IMR-90 (cell line): ENCODE measurements around the gene HOXA3. TPM values are rescaled to one million over a fixed set of nuclear protein-coding genes. Genes with fewer than 3 reads are reported as not detected.

Experiments
- ATAC-seq: fragments of 200-7000 bp; cut with Tn5 transposase; 2 replicates; pipeline ENCODE4 v1.9.1; 2020; ENCODE audit warnings: low read depth, mild to moderate bottlenecking, moderate library complexity
- BruUV-seq: library from RNA; stranded (reverse); fragments of 400-500 nt; replicated peaks from 2 replicates; lab custom pipeline; 2021; lab: Mats Ljungman, UMichigan
- CTCF ChIA-PET: fragments of 300-600 bp; formaldehyde crosslinking; extraction: SDS; loops from one replicate; lab custom pipeline; 2021; ENCODE audit warnings: antibody characterized with exemption; lab: Yijun Ruan, JAX
- POLR2A ChIA-PET: fragments of 300-600 bp; sonication (Branson Sonifier 250); formaldehyde crosslinking; loops from one replicate; lab custom pipeline; 2022; ENCODE audit warnings: antibody characterized with exemption; ENCODE audit not compliant: unreplicated experiment; lab: Charles Lee
- DNase-seq: peaks from one replicate; pipeline ENCODE4 v3.0.0; 2013
- H2AFZ ChIP-seq: replicated peaks from 2 replicates; pipeline ENCODE3; 2013; ENCODE audit warnings: low read length, mild to moderate bottlenecking; ENCODE audit not compliant: poor library complexity
- H2AK5ac ChIP-seq: 2 replicates; pipeline ENCODE4 v1.6.1; 2013; ENCODE audit warnings: low read depth, low read length, inconsistent platforms
- H2AK9ac ChIP-seq: replicated peaks from 2 replicates; pipeline ENCODE3; 2013; ENCODE audit warnings: mild to moderate bottlenecking, low read depth, low read length, moderate library complexity; ENCODE audit not compliant: poor library complexity
- H2BK120ac ChIP-seq: 2 replicates; pipeline ENCODE4 v1.6.1; 2013; ENCODE audit warnings: low read depth, low read length, inconsistent platforms
- H2BK15ac ChIP-seq: 3 replicates; pipeline ENCODE4 v1.6.1; 2013; ENCODE audit warnings: low read depth, low read length, inconsistent platforms
- H2BK20ac ChIP-seq: 2 replicates; pipeline ENCODE4 v1.6.1; 2013; ENCODE audit warnings: low read depth, mild to moderate bottlenecking, inconsistent platforms, low read length, moderate library complexity
- H2BK5ac ChIP-seq: 2 replicates; pipeline ENCODE4 v1.6.1; 2013; ENCODE audit warnings: mild to moderate bottlenecking, low read depth, low read length, inconsistent platforms; ENCODE audit not compliant: poor library complexity, severe bottlenecking
- H3K14ac ChIP-seq: replicated peaks from 2 replicates; pipeline ENCODE4 v1.6.1; 2013; ENCODE audit warnings: low read depth, low read length, inconsistent platforms
- H3K18ac ChIP-seq: 2 replicates; pipeline ENCODE4 v1.6.1; 2013; ENCODE audit warnings: low read depth, low read length, control low read depth
- H3K23ac ChIP-seq: 2 replicates; pipeline ENCODE4 v1.6.1; 2013; ENCODE audit warnings: low read depth, low read length, inconsistent platforms
- H3K27ac ChIP-seq: 2 replicates; pipeline ENCODE4 v1.5.1; 2013; ENCODE audit warnings: mild to moderate bottlenecking, control low read depth, low read length; ENCODE audit not compliant: insufficient read depth
- H3K27me3 ChIP-seq: 2 replicates; pipeline ENCODE4 v1.6.1; 2013; ENCODE audit warnings: low read length; ENCODE audit not compliant: control insufficient read depth, insufficient read depth
- H3K36me3 ChIP-seq: 2 replicates; pipeline ENCODE4 v1.6.1; 2013; ENCODE audit warnings: low read length, mixed read lengths; ENCODE audit not compliant: control insufficient read depth, insufficient read depth
- H3K4ac ChIP-seq: 2 replicates; pipeline ENCODE4 v1.6.1; 2013; ENCODE audit warnings: low read depth, low read length, inconsistent platforms
- H3K4me1 ChIP-seq: 2 replicates; pipeline ENCODE4 v1.6.1; 2013; ENCODE audit warnings: low read length, mixed read lengths; ENCODE audit not compliant: control insufficient read depth, insufficient read depth
- H3K4me2 ChIP-seq: 2 replicates; pipeline ENCODE4 v1.6.1; 2013; ENCODE audit warnings: low read depth, mild to moderate bottlenecking, control low read depth, low read length, moderate library complexity
- H3K4me3 ChIP-seq: 2 replicates; pipeline ENCODE4 v1.5.1; 2013; ENCODE audit warnings: low read depth, mild to moderate bottlenecking, control low read depth, low read length, moderate library complexity; ENCODE audit not compliant: insufficient read depth
- H3K56ac ChIP-seq: 2 replicates; pipeline ENCODE4 v1.6.1; 2013; ENCODE audit warnings: low read length, inconsistent platforms; ENCODE audit not compliant: insufficient read depth; ENCODE audit errors: extremely low read depth
- H3K79me1 ChIP-seq, 2 experiments: 2 replicates each; pipeline ENCODE4 v1.6.1; 2013; ENCODE audit warnings: low read length in 2 of 2, inconsistent platforms in 1 of 2, low read depth in 1 of 2
- H3K9ac ChIP-seq: 2 replicates; pipeline ENCODE4 v1.6.1; 2013; ENCODE audit warnings: low read depth, low read length, control low read depth
- H3K9me1 ChIP-seq: 2 replicates; pipeline ENCODE4 v1.6.1; 2013; ENCODE audit warnings: low read length, inconsistent platforms; ENCODE audit not compliant: insufficient read depth
- H3K9me3 ChIP-seq: 2 replicates; pipeline ENCODE4 v1.6.1; 2013; ENCODE audit warnings: low read length; ENCODE audit not compliant: control insufficient read depth, insufficient read depth
- H4K20me1 ChIP-seq: 2 replicates; pipeline ENCODE4 v1.6.1; 2013; ENCODE audit warnings: low read length, inconsistent platforms; ENCODE audit not compliant: insufficient read depth
- H4K5ac ChIP-seq: 2 replicates; pipeline ENCODE4 v1.6.1; 2013; ENCODE audit warnings: mild to moderate bottlenecking, low read depth, low read length, control low read depth
- H4K8ac ChIP-seq, 2 experiments: 2 replicates each; pipeline ENCODE4 v1.6.1; 2013; ENCODE audit warnings: low read depth in 2 of 2, low read length in 2 of 2, control low read depth in 1 of 2, inconsistent platforms in 1 of 2
- H4K91ac ChIP-seq: 2 replicates; pipeline ENCODE4 v1.6.1; 2013; ENCODE audit warnings: low read depth, low read length, inconsistent platforms; ENCODE audit not compliant: insufficient read depth
- CEBPB ChIP-seq: IDR thresholded peaks from 2 replicates; pipeline ENCODE4 v1.6.1; 2012; ENCODE audit warnings: low read depth, low read length, improper control_type of control experiment
- FOS ChIP-seq: fragments of 150-350 bp; IDR thresholded peaks from 2 replicates; pipeline ENCODE4 v1.6.1; 2016; ENCODE audit warnings: low read depth, low read length
- POLR2A ChIP-seq: IDR thresholded peaks from 2 replicates; pipeline ENCODE4 v1.6.1; 2012; ENCODE audit warnings: mild to moderate bottlenecking, low read depth, low read length
- RCOR1 ChIP-seq: IDR thresholded peaks from 2 replicates; pipeline ENCODE4 v1.6.1; 2012; ENCODE audit warnings: mild to moderate bottlenecking, low read length, improper control_type of control experiment; ENCODE audit not compliant: insufficient replicate concordance
- RFX5 ChIP-seq: IDR thresholded peaks from 2 replicates; pipeline ENCODE4 v1.8.0; 2012; ENCODE audit warnings: low read depth, mild to moderate bottlenecking, low read length, moderate library complexity
- SMC3 ChIP-seq: fragments of 150-350 bp; IDR thresholded peaks from 2 replicates; pipeline ENCODE4 v1.6.1; 2016; ENCODE audit warnings: low read depth, mild to moderate bottlenecking, antibody characterized with exemption, low read length, moderate library complexity
- WGBS, 2 experiments: methylation state at CpG; one replicate each; pipeline versions ENCODE4 v1.1.5 to v1.1.7; 2013; ENCODE audit warnings: missing lambda C conversion rate in 2 of 2; ENCODE audit not compliant: insufficient read length in 1 of 2; ENCODE audit errors: extremely low coverage in 2 of 2; 5-methylcytosine and 5-hydroxymethylcytosine counted together
- dilution Hi-C: fragments of 300-500 bp; cut with HindIII; formaldehyde crosslinking; loops from one replicate; pipeline ENCODE4 v1.14.3; 2018; ENCODE audit warnings: low sequenced_read_pairs; ENCODE audit not compliant: unreplicated experiment
- in situ Hi-C: fragments of 300-500 bp; cut with MboI; formaldehyde crosslinking; loops from 3 replicates; pipeline ENCODE4 v1.14.3; 2019; ENCODE audit warnings: low sequenced_read_pairs, inconsistent platforms, mixed read lengths
- intact Hi-C: fragments of 100-400 bp; cut with micrococcal nuclease; formaldehyde crosslinking; loops from 2 replicates; pipeline ENCODE4 v1.10.0; 2022
- polyA plus RNA-seq, 3 experiments: library from polyadenylated mRNA; depleted of rRNA; stranded (reverse); fragments of >200 nt; gene quantifications; 2 replicates each; pipeline ENCODE4 v1.2.3, GENCODE V29; 2012; ENCODE audit warnings: low replicate concordance in 1 of 3
- total RNA-seq: library from RNA; depleted of rRNA; stranded (reverse); fragments of >200 nt; gene quantifications from 2 replicates; pipeline ENCODE4 v1.2.3, GENCODE V29; 2012
- TF ChIP-seq, protein P1 (sequence below): fragments of 150-350 bp; IDR thresholded peaks from 2 replicates; pipeline ENCODE4 v1.6.1; 2016; ENCODE audit warnings: low read depth, mild to moderate bottlenecking, low read length, moderate library complexity, borderline replicate concordance

HOXA3 gene
- total and polyA plus RNA-seq, 2 of the 4 experiments (the other 2 are of a cell fraction): 0.90 to 5.4 TPM

DNA sequence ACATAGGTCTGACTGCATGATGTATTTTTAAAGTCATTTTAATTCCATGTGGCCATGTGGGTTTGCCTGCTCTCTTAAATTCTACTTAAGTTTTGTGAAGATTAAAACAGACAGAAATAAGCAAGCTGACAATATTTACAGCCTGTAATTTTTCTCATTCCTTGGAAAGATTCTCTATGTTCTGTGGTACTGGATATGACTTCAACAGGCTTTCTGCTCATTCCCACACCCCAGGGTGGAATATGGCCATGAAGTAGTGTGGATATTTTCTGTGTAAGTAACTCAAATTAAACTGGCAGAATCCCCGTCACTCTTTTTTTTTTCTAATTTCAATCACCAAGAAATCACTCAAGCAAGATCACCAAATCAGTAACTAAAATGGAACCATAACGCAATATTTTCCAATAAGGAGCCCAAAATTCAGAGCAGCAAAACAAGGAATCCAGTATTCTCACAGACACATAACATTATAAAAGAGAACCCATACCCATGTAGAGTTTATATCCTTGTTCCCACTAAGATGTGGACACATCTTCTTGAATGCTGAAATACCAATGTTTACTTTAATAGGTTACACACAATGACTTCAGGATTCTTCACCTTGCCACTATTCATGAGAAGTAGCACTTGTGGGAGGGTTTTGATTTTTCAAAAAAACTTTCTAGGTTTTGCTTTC lies 14.6 kb downstream of the HOXA3 start:
- peaks cover 9% of the 10 kb centered on the region for H3K36me3 ChIP-seq
- H3K9me1 ChIP-seq: peaks cover 8% of the 10 kb centered on the region; the same call in 1 of the 2 replicates
- peak overlapping the region; percentile 45; the same call in 1 of the 2 replicates for H3K9ac ChIP-seq
- H2BK15ac ChIP-seq: 0 out of 3 replicates have a peak overlapping the region, but pooled peaks have one; percentile 23
- H4K8ac ChIP-seq: peak overlapping the region; percentile 16 to 57; a peak in 1 of 4 replicates
- peak overlapping the region; percentile 37; the same call in 1 of the 2 replicates for H3K56ac ChIP-seq
- no peak overlapping the region for H4K5ac ChIP-seq
- intact Hi-C loops (no loop called here), in situ Hi-C loops (no loop called here), dilution Hi-C loops (no loop called here)
- no peak overlapping the region; the same call in 1 of the 2 replicates for H3K27ac ChIP-seq
- peaks cover 23% of the 10 kb centered on the region for H3K4me1 ChIP-seq
- no peaks in the 10 kb centered on the region for H3K9me3 ChIP-seq
- no peak overlapping the region for H3K14ac ChIP-seq
- H2BK5ac ChIP-seq: peak overlapping the region; percentile 35
- H3K4me3 ChIP-seq: no peak overlapping the region
- DNase-seq (peak; percentile 73), ATAC-seq (no peak)
- H3K18ac ChIP-seq: peak overlapping the region; percentile 20; the same call in 1 of the 2 replicates
- no peak overlapping the region for H2BK120ac ChIP-seq
- ChIA-PET CTCF (interaction anchor here (0.9 kb wide), 1 partner anchor 23 kb away, joined by 3 read pairs; no protein-coding TSS in a partner anchor), POLR2A (no interaction called here)
- no peak overlapping the region for H2AFZ ChIP-seq
- no peak overlapping the region for H4K91ac ChIP-seq
- no peak overlapping the region; the same call in 1 of the 2 replicates for H3K4ac ChIP-seq
- H2BK20ac ChIP-seq: no peak overlapping the region
- H4K20me1 ChIP-seq: no peaks in the 10 kb centered on the region
- TF ChIP-seq RCOR1: no peak
- TF ChIP-seq FOS: no peak
- TF ChIP-seq RFX5: no peak
- TF ChIP-seq, protein P1, sequence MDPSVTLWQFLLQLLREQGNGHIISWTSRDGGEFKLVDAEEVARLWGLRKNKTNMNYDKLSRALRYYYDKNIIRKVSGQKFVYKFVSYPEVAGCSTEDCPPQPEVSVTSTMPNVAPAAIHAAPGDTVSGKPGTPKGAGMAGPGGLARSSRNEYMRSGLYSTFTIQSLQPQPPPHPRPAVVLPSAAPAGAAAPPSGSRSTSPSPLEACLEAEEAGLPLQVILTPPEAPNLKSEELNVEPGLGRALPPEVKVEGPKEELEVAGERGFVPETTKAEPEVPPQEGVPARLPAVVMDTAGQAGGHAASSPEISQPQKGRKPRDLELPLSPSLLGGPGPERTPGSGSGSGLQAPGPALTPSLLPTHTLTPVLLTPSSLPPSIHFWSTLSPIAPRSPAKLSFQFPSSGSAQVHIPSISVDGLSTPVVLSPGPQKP: no peak
- TF ChIP-seq CEBPB: peak; percentile 65; the same call in 1 of the 2 replicates
- TF ChIP-seq SMC3: no peak
- TF ChIP-seq POLR2A: peak; percentile 26; the same call in 1 of the 2 replicates
- WGBS, 2 experiments: no CpG with 5 or more reads among the region's 2 CpGs
- BruUV-seq: no TSS peak
- H3K79me1 ChIP-seq: peaks cover 9 to 45% of the 10 kb centered on the region in 2 experiments
- no peaks in the 10 kb centered on the region for H3K27me3 ChIP-seq
- H2AK9ac ChIP-seq: no peak overlapping the region
- H3K4me2 ChIP-seq: peak overlapping the region; percentile 94
- H3K23ac ChIP-seq: peak overlapping the region; percentile 60
- H2AK5ac ChIP-seq: no peak overlapping the region
